Suprapubic skin (tissue), 4 donors: ENCODE measurements around the gene HSPA1B. TPM values are rescaled to one million over a fixed set of nuclear protein-coding genes. Genes with fewer than 3 reads are reported as not detected.
A peak's percentile ranks its signal among the peaks of the same experiment; 100 is the strongest.
"Not testable (repeated sequence)": the region's sequence is repeated elsewhere in the genome, so short reads cannot be mapped to it uniquely, and the experiment has no call there.

Source experiments
- DNase-seq, 2 donors: peaks; one replicate each; pipeline ENCODE4 v3.0.0-alpha.2; 2019; ENCODE audit warnings: low spot score in 2 of 2
- H3K27ac ChIP-seq: fragments of 200-600 bp; sonication (generic); one replicate; pipeline ENCODE4 v1.5.1; 2019
- H3K27me3 ChIP-seq: fragments of 200-600 bp; sonication (generic); one replicate; pipeline ENCODE4 v1.5.1; 2019
- H3K36me3 ChIP-seq: fragments of 200-600 bp; sonication (generic); one replicate; pipeline ENCODE4 v1.5.1; 2019
- H3K4me1 ChIP-seq: fragments of 200-600 bp; sonication (generic); one replicate; pipeline ENCODE4 v1.5.1; 2019
- H3K4me3 ChIP-seq: fragments of 200-600 bp; sonication (generic); one replicate; pipeline ENCODE4 v1.5.1; 2019; ENCODE audit warnings: mild to moderate bottlenecking
- H3K9me3 ChIP-seq: fragments of 200-600 bp; sonication (generic); one replicate; pipeline ENCODE4 v1.5.1; 2019
- EP300 ChIP-seq: sonication (generic); formaldehyde crosslinking; IDR thresholded peaks from one replicate; pipeline ENCODE4 v1.6.1; 2017; ENCODE audit warnings: antibody characterized with exemption
- POLR2A ChIP-seq, 2 donors: fragments of 450-650 bp; IDR thresholded peaks; one replicate each; pipeline ENCODE4 v1.6.1; 2017; ENCODE audit warnings: antibody characterized with exemption in 2 of 2, mild to moderate bottlenecking in 2 of 2, moderate library complexity in 2 of 2
- POLR2AphosphoS5 ChIP-seq, 3 donors: sonication (generic); formaldehyde crosslinking; IDR thresholded peaks; one replicate each; pipeline ENCODE4 v1.6.1; 2017; ENCODE audit warnings: antibody characterized with exemption in 3 of 3
- WGBS: methylation state at CpG from one replicate; pipeline ENCODE4 v1.1.5; 2018; 5-methylcytosine and 5-hydroxymethylcytosine counted together
- total RNA-seq, 4 donors: library from RNA; depleted of rRNA; stranded (reverse); fragments of >200 nt; gene quantifications; one replicate each; pipeline ENCODE4 v1.1.0, GENCODE V29; 2016
- TF ChIP-seq, protein P1 (sequence below), 2 donors: fragments of 200-600 bp in 1 of 2; fragments of 450-650 bp in 1 of 2; sonication (generic) in 1 of 2; IDR thresholded peaks; one replicate each; pipeline ENCODE4 v1.5.1; 2016 to 2019; ENCODE audit warnings: antibody characterized with exemption in 2 of 2, mild to moderate bottlenecking in 1 of 2, moderate library complexity in 1 of 2

HSPA1B gene
- total RNA-seq, 4 donors from 2014 or later, result 243 to 686 (median 558) TPM

- Histone ChIP-seq H3K4me3 (peak overlapping the region; percentile 70), H3K9me3 (no peaks in the 10 kb centered on the region), H3K27me3 (no peaks in the 10 kb centered on the region), H3K36me3 (peaks cover 24% of the 10 kb centered on the region), H3K4me1 (peaks cover 43% of the 10 kb centered on the region), H3K27ac (peak overlapping the region; percentile 97)
- DNase-seq, result no peak
- TF ChIP-seq POLR2AphosphoS5 (IDR thresholded peaks at IDR 0.05), result no peak
- no peak for TF ChIP-seq POLR2A (IDR thresholded peaks at IDR 0.05)
- TF ChIP-seq EP300, result no peak
- WGBS, result under 1% methylated on average over 36 of the region's 44 CpGs
Measured at GRCh38 chr6:31794866-31795615, 32.5 kb upstream of the HSPA1B start.

DNA sequence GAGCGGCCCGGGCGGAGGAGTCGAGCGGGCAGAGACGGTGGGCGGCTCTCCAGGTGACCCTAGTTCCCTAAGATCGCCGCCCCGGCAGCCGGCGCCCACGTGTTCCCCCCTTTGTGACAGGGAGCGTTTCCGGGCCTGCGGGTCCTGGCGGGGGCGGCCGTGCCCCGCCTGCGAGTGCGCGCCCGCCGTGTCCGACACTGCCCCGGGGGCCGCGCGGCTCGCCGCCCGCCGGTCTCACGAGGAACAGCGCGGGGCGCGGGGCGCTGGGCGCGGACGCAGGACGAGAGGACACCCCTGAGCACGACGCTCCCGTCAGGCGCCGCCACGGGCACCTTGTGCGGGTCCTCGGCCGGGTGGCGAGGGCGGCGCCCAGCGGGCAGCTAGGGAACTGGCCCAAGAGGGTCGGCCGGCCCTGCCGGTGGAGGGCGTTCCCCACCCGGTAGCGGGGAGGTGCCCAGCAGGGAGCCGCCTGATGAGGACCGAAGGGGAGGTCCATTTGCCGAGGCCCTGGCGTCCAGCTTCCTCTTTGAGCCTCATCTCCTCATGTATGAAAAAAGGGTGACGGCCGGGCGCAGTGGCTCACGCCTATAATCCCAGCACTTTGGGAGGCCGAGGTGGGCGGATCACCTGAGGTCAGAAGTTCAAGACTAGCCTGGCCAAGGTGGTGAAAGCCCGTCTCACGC, 31.8 kb upstream of the HSPA1B start, which contains the start of gene VARS1:
Gene VARS1 (minus strand): TSS at position 137 of the 683 bp plus-strand sequence. CDS start 535 bp downstream, outside the sequence.
- H3K4me3 ChIP-seq, result peak within 1 kb of the TSS; percentile 70
- peaks cover 21% of the 10 kb centered on the region for H3K36me3 ChIP-seq
- peak in 1 of 3 donors; percentile 17 for TF ChIP-seq POLR2AphosphoS5 (IDR thresholded peaks at IDR 0.05)
- TF ChIP-seq, protein P1, sequence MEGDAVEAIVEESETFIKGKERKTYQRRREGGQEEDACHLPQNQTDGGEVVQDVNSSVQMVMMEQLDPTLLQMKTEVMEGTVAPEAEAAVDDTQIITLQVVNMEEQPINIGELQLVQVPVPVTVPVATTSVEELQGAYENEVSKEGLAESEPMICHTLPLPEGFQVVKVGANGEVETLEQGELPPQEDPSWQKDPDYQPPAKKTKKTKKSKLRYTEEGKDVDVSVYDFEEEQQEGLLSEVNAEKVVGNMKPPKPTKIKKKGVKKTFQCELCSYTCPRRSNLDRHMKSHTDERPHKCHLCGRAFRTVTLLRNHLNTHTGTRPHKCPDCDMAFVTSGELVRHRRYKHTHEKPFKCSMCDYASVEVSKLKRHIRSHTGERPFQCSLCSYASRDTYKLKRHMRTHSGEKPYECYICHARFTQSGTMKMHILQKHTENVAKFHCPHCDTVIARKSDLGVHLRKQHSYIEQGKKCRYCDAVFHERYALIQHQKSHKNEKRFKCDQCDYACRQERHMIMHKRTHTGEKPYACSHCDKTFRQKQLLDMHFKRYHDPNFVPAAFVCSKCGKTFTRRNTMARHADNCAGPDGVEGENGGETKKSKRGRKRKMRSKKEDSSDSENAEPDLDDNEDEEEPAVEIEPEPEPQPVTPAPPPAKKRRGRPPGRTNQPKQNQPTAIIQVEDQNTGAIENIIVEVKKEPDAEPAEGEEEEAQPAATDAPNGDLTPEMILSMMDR (IDR thresholded peaks at IDR 0.05), result peak; percentile 72 to 91
- TF ChIP-seq POLR2A (IDR thresholded peaks at IDR 0.05), result peak in 1 of 2 donors; percentile 23
- no peak for TF ChIP-seq EP300
- H3K9me3 ChIP-seq, result no peaks in the 10 kb centered on the region
- no peaks in the 10 kb centered on the region for H3K27me3 ChIP-seq
- H3K27ac ChIP-seq, result peak within 1 kb of the TSS; percentile 97
- 0% methylated on average over 24 of the region's 75 CpGs for WGBS
- H3K4me1 ChIP-seq, result peaks cover 43% of the 10 kb centered on the region
- peak; percentile 95 to 97 for DNase-seq

- no peak for DNase-seq
- TF ChIP-seq EP300 (no peak), POLR2A (IDR thresholded peaks at IDR 0.05) (no peak)
- TF ChIP-seq, protein P1 (IDR thresholded peaks at IDR 0.05), result no peak
- H3K27ac ChIP-seq, result no peak overlapping the region
- no peaks in the 10 kb centered on the region for H3K27me3 ChIP-seq
- no peaks in the 10 kb centered on the region for H3K9me3 ChIP-seq
- H3K4me1 ChIP-seq, result peaks cover 36% of the 10 kb centered on the region
- 64% methylated on average over 2 of the region's 2 CpGs for WGBS
- H3K36me3 ChIP-seq, result peaks cover 9% of the 10 kb centered on the region
- no peak overlapping the region for H3K4me3 ChIP-seq
Measured at GRCh38 chr6:31796993-31797385, 30.5 kb upstream of the HSPA1B start.

DNA sequence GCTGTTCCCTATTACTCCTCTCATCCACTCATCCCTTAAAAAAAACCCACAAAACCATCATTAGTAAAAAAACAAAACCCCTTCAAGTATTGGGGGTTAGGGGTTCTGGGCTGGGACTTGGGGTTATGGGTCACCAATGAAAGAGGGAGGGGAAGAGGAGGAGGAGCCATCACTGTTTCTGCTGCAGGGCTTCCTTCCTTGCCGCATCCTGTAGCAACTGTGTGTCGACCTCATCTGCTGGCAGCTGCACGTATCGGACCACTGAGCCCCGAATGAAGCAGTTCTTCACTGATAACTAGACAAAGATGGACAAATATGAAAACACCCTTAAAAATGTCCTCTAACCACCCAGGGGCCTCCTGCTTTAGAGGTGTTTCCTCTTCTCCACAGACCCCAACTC, 29.9 kb upstream of the HSPA1B start:
- H3K27ac ChIP-seq, result no peak overlapping the region
- no peak overlapping the region for H3K4me3 ChIP-seq
- DNase-seq, result no peak
- H3K36me3 ChIP-seq, result peaks cover 5% of the 10 kb centered on the region
- H3K4me1 ChIP-seq, result peaks cover 36% of the 10 kb centered on the region
- H3K9me3 ChIP-seq, result no peaks in the 10 kb centered on the region
- 46% methylated on average over 5 of the region's 5 CpGs for WGBS
- H3K27me3 ChIP-seq, result no peaks in the 10 kb centered on the region
- TF ChIP-seq, protein P1 (IDR thresholded peaks at IDR 0.05), result no peak
- TF ChIP-seq POLR2A (IDR thresholded peaks at IDR 0.05), result no peak
- TF ChIP-seq EP300, result no peak
- no peak for TF ChIP-seq POLR2AphosphoS5 (IDR thresholded peaks at IDR 0.05)

- no peak for DNase-seq
- Histone ChIP-seq H3K27me3 (no peaks in the 10 kb centered on the region), H3K36me3 (peaks cover 5% of the 10 kb centered on the region), H3K4me3 (no peak overlapping the region), H3K4me1 (peaks cover 21% of the 10 kb centered on the region), H3K27ac (no peak overlapping the region), H3K9me3 (no peaks in the 10 kb centered on the region)
- TF ChIP-seq EP300 (no peak), POLR2AphosphoS5 (IDR thresholded peaks at IDR 0.05) (no peak), POLR2A (IDR thresholded peaks at IDR 0.05) (no peak)
- TF ChIP-seq, protein P1 (IDR thresholded peaks at IDR 0.05), result no peak
- WGBS, result 78% methylated on average over 12 of the region's 12 CpGs
Measured at GRCh38 chr6:31799781-31800180, 27.8 kb upstream of the HSPA1B start.

GRCh38 chr6:31801031-31801927, 26.3 kb upstream of the HSPA1B start:
- H3K4me3 ChIP-seq, result not testable (repeated sequence)

More at GRCh38 chr6:31801031-31801927, 26.3 kb upstream of the HSPA1B start:
- H3K27me3 ChIP-seq, DNase-seq, H3K27ac ChIP-seq, H3K36me3 ChIP-seq, H3K9me3 ChIP-seq: not testable (repeated sequence)
- H3K4me1 ChIP-seq, result peaks cover 22% of the 10 kb centered on the region
- 96% methylated on average over 5 of the region's 8 CpGs for WGBS
